GM18502 (cell line): ENCODE measurements around the gene NINL.
"Not testable (repeated sequence)": the region's sequence is repeated elsewhere in the genome, so short reads cannot be mapped to it uniquely, and the experiment has no call there.

Source experiments
- ATAC-seq: cut with Tn5 transposase; IDR thresholded peaks from one replicate; pipeline ENCODE4 v1.9.1; 2021; ENCODE audit warnings: mild to moderate bottlenecking; ENCODE audit not compliant: unreplicated experiment, poor library complexity

The NINL gene

GRCh38 chr20:25600632-25601031 lies 15.3 kb upstream of the NINL start:
- ATAC-seq, result no peak

GRCh38 chr20:25592135-25592852 lies 7.0 kb upstream of the NINL start:
- no peak for ATAC-seq

GRCh38 chr20:25590778-25591177 lies 5.4 kb upstream of the NINL start:
- not testable (repeated sequence) for ATAC-seq

GRCh38 chr20:25588491-25588890 lies 3.2 kb upstream of the NINL start:
- no peak for ATAC-seq

- no peak for ATAC-seq
Measured at GRCh38 chr20:25587536-25587935, 2.2 kb upstream of the NINL start.

GRCh38 chr20:25586877-25587276 lies 1.5 kb upstream of the NINL start:
- no peak for ATAC-seq

GRCh38 chr20:25583607-25584006 lies 1.7 kb downstream of the NINL start:
- not testable (repeated sequence) for ATAC-seq

GRCh38 chr20:25580711-25581110 lies 4.6 kb downstream of the NINL start:
- no peak for ATAC-seq

GRCh38 chr20:25579081-25579770 lies 6.1 kb downstream of the NINL start:
- no peak for ATAC-seq

- no peak for ATAC-seq
Measured at GRCh38 chr20:25576783-25577530, 8.4 kb downstream of the NINL start.

GRCh38 chr20:25574411-25574810 lies 10.9 kb downstream of the NINL start:
- no peak for ATAC-seq

GRCh38 chr20:25573288-25574251 lies 11.8 kb downstream of the NINL start:
- no peak for ATAC-seq

GRCh38 chr20:25571817-25572216 lies 13.5 kb downstream of the NINL start:
- ATAC-seq, result no peak

GRCh38 chr20:25571240-25571639 lies 14.1 kb downstream of the NINL start:
- no peak for ATAC-seq

- ATAC-seq, result no peak
Measured at GRCh38 chr20:25570148-25570530, 15.2 kb downstream of the NINL start.

- no peak for ATAC-seq
Measured at GRCh38 chr20:25567286-25567685, 18.0 kb downstream of the NINL start.

- ATAC-seq, result no peak
Measured at GRCh38 chr20:25566821-25567220, 18.5 kb downstream of the NINL start.

- no peak for ATAC-seq
Measured at GRCh38 chr20:25565578-25566157, 19.7 kb downstream of the NINL start.

- no peak for ATAC-seq
Measured at GRCh38 chr20:25563876-25564275, 21.5 kb downstream of the NINL start.

GRCh38 chr20:25563362-25563761 lies 22.0 kb downstream of the NINL start:
- ATAC-seq, result no peak
